ENCODE data around the gene TPO.
"Not testable (repeated sequence)": the region's sequence is repeated elsewhere in the genome, so short reads cannot be mapped to it uniquely, and the experiment has no call there.

The TPO gene

DNA sequence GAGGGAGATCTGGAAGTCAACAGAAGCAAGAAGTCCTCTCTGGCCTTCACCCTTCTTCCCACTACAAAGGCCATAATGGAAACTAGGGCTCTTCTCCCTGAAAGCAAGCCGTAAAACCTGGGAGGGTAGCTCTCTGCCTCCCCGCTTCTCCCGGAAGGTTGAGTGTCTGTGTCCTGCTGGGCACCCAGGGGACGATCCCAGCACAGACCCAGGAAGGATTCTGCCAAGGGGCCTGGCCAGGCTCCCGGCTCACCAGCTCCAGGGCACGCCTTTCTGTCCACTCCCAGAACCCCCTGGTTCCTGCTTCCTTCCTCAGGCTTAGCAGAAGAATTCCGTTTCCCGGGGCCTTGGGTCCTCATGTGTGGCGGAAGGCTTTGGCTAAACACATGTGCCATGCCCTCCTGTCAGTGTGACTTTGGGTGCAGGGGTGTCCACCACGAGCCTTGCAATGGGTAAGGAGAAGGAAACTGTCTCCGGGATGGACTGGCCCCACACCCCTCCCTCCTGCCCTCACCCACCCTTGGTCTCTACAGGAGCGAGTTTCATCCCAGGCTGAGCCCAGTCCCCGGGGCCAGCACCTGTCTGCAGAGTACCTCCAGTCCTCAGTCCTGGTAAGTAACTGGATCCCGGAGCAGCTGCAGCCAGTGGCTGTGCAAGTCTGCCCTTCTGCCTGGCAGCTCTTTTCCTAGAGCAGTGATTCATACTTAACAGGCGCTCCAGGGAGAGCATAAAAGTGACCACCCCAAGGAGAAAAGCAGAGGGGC lies 135.8 kb downstream of the TPO start:
- no peak for FAIRE-seq

DNA sequence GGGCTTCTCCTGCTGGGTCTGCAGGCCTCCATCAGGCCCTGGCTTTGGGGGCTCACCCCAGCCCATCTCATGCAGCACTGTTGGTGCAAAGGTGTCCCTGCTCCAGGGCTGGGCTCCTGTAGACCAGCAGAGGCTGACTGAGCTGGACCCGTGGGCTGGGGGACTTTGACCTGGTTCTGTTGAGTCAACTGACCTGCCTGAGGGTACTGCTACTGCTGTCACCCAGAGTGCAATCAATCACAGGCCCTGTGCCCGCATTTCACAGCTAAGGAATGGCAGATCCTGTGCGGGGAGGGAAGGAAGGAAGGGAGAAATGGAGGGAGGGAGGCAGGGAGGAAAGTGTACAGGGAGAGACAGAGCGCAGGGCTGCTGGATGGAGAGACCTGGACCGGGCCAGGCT lies 136.8 kb downstream of the TPO start:
- DNase-seq (ENCODE audit: insufficient read length, low spot score): no peak
- FAIRE-seq: peak; percentile 13

More for the DNA sequence above, 135.8 kb downstream of the TPO start:
- DNase-seq (ENCODE audit: insufficient read length, low spot score): no peak

DNA sequence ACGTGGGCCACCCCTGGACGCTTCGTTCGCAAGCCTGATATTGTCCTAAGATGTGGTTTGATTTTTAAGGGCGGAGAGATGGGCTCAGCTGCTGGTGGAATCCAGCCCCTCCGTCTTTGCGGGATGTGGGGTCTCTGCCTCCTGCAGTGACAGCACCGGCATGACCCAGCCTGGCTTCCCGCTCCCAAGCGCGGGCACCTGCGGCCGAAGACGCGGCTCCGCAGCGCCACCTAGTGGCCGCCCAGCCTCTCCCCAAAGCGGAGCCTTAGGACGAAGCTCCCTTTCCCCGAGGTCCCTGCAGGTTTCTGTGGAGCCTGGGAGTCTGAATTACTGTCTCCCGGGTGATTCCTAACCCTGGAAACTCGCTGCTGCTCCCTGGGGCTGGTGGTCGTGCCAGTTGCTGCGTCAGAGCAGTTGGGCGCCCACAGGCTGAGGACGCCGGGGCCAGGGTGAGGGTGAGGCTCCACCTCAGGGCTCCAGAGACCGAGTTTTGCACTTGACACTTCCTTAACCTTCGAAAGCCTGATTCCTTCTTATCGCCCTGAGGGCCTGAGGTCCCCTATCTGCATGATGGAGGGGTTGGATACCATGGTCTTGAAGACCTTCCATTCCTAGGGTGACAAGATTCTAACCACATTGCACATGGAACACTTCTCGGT lies 137.5 kb downstream of the TPO start:
- DNase-seq (ENCODE audit: insufficient read length, low spot score): peak; percentile 85
- peak; percentile 88 for FAIRE-seq

DNA sequence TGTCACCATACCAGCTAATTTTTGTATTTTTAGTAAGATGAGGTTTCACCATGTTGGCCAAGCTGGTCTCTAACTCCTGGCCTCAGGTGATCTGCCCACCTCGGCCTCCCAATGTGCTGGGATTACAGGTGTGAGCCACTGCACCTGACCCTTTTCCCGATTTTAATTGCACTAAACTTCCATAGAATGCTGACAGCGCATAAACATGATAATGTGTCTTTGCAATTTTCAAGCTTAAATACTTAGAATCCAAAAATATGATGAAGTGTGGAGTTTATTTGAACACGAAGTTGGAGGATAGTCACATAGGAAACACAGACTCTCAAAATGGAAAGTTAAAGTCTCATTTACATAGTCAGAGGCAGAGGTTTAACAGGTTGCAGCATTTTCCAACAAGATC lies 138.6 kb downstream of the TPO start:
- FAIRE-seq: no peak
- no peak for DNase-seq (ENCODE audit: insufficient read length, low spot score)

DNA sequence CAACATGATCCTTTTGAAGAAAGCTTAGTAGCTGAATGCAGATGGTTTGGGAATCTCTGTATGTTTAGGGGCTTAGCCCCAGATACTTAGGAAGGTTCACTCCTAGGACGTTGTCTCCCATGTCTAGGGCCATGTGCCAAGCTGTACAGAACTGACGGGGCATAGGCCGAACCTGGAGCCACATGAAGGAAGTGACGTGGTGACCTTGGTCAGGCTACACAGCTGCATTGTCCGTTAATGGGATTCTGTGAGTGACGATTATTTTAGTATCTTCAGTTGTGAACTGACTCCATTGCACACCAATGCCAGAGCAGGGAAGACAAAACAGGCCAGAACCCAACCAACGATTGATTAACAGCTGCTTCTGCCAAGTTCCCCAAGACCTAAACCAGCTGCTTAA lies 139.3 kb downstream of the TPO start:
- peak; percentile 71 for FAIRE-seq
- DNase-seq (ENCODE audit: insufficient read length, low spot score): no peak

DNA sequence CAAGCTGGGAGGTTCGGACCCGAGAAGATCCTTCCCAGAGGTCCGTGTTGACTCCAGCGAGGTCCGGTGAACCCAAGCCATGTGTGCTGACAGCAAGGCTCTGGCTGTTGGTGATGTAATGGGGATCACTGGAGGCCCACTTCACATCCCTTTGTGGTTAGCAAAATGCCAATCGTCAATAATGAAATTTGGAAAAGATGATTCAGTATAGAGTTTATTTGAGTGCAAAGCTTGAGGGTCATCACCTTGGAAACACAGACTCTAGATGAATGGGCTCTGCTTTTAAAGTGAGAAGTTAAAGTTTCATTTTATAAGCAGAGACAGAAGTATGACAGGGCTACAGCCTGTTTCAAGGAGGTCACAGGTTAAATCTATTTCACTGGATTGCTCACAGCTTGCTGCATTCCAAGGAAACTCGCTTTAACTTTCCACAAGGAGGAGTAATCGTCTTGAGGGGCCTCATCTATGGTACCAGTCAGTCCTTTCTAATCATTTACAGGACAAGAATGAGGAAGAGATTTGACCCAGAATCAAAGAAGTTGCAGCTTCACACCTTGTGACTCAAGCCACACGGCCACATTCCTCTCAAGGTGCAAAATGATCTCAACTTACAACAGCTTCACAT lies 140.5 kb downstream of the TPO start:
- FAIRE-seq: peak; percentile 94

DNA sequence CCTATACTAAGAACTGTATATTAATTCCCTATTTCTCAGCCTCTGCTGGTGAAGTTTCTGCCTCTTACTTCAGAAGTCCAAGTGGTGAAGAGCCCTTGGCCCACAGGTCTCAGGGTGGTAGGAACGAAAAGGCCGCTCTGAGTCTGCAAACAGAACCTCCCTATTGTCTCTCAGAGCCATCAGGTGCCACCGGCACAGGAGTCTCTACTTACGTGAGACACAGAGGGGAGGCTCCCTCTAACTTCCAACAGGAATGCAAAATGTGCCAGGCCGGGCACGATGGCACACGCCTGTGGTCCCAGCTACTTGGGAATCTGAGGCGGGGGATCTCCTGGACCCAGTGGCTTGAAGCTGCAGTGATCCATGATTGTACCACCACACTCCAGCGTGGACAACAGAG lies 143.0 kb downstream of the TPO start:
- FAIRE-seq (no peak), DNase-seq (ENCODE audit: insufficient read length, low spot score) (no peak)

More for the DNA sequence above, 140.5 kb downstream of the TPO start:
- DNase-seq (ENCODE audit: insufficient read length, low spot score): peak; percentile 72

DNA sequence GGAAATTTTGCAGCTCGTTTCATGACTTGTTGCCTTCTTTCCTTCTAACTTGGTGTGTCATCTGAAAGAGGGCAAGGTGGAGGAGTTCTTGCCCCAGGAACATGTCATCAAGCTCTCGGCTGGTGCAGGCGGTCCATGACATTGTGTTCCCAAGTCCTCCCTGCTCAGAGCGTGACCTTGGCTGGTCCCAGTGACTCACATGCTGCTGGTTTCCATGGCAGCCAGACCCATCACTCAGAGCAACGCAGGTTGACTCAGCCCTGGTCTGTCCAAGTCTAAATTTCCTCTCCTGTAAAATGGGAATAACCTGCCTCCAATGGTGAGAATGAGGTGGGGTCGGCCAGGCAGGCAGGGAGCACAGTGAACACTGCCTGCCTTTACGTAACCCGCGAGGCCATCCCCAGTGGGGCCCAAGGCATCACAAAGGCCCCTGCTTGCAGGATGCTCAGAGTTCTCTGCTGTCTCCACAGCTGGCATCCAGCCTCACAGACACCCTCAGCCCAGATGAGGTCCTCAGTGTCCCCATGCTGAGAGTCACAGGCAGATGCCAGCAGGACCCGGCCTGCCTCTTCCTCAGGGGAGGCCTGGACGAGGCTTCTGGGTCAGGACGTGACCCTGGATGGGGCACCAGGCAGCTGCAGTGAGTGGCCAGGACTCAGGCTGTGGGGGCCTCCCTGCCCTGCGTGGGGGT lies 143.7 kb downstream of the TPO start:
- DNase-seq (ENCODE audit: insufficient read length, low spot score) (peak; percentile 62), FAIRE-seq (peak; percentile 70)

DNA sequence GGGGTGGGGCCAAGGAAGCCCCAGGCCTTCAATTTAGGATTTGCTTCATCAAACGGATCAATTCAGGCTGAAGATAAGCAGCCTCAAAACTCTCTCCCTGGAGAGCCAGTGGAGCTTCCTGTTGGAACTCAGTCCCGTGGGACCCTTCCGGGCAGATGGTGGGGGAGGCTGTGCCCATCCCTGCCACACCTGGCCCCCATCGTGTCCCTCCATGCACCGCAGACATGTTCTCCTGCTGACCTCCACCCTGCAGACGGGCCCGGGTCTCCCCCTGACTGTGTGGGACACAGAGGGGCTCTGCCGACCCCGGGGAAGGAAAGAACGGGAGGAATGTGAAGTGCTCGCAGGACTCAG lies 144.2 kb downstream of the TPO start:
- FAIRE-seq: no peak

DNA sequence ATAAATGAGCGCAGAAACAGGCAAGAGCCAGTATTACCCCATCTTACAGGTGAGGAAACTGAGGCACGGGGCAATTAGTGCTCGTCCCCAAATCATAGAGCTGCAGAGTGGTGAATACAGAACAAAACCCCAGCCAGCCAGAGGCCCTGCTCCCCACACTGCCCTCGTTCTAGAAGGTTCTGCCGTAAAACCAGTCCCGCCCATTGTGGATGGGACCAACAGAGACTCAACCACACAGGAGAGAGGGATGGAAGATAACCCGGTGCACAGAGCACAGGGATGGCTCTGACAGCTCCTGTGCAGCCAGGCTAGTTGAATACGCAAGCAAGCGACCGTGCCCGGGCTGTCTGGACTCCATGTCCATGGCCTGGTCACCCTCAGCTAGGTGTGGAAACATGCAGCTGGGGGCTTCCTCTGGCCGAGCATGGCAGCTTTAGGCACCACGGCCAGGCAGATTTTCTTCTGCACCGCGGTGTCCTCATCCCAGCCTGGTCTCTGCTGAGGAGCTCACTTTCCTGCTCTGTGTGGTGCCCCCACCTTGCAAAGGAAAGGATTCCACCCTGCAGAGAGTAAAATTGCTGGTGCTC lies 146.4 kb downstream of the TPO start:
- no peak for FAIRE-seq

More for the DNA sequence above, 144.2 kb downstream of the TPO start:
- DNase-seq (ENCODE audit: insufficient read length, low spot score): no peak

DNA sequence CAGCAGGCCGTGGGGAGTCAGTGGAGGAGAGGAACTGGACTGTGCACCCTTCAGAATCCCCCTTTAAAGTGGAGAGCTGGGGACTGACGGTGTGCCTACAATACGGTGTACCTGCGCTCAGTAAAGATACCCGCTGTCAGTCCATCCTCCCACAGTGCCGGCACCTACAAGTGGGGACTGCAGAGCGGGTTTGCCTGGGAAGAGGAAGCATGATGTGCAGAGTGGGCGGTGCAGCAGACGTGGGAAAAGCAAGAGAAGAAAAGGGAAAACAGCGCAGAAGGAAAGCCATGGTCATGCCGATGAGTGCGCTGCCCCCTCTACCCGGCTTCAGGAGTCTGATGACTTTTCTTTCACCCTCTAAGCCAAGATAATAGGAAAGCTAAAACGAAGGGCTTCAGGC lies 148.0 kb downstream of the TPO start:
- FAIRE-seq (no peak), DNase-seq (ENCODE audit: insufficient read length, low spot score) (no peak)

More for the DNA sequence above, 146.4 kb downstream of the TPO start:
- no peak for DNase-seq (ENCODE audit: insufficient read length, low spot score)

DNA sequence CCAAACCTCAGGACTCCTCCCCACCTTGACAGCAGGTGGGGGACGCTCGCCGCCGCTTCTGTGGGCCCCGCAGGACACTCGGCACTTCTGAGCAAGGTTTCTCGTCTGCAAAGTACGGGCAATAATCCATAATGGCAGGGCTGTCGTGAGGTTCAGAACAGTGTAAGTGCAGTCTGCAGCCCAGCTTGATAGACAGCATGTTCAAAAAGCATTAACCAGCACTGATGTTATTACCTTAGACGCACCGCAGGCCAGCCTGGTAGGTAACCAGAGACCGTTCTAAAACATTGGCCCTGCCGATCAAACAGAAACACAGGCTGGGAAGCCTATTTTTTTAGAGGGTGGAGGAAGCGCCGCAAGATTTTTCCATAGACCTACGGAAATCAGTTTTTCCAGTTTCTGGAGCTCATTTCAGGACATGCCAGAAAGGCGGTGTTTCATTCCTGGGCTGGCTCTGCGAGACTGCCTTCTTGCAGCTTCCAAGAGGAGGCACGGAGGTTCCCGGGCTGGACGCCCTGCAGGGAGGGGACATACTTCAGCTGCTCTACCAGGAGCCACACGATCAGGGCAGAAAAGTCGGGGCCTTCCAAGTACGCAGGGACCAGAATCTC lies 148.7 kb downstream of the TPO start:
- no peak for FAIRE-seq

DNA sequence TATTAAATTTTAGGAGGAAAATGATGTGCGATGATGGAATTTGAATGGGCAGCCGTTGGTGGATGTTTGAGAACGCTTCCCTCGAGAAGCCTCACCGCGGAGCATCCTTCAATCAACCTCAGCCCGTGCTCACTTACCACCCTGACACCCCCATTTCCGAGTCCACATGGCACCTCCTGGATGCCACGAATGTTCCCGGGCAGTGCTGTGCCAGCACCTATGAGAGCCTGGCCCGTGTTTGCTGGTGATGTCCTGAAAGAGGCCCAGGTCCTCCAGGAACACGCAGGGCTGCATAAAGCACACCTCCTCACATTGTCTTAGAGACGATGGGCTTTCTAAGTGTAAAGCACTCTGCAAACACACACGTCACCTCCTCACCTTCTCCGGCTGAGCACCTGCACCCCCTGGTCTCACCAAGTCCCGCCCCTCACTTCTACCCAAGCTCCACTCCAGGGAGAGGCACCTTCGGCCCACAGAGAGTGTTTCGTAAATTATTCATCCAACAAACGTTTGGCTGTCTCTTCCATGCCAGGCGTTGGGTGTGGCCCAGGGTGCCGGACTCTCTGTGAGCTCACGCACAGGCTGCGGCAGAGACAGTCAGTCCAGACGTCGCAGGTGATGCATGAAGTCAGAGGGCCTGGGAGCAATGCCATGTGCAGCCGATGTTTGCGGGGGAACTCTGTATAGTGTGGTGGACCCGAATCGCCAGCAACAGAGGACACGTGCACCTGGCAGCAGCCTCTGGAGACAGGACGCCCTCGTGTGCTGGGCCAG lies 150.0 kb downstream of the TPO start:
- no peak for DNase-seq (ENCODE audit: insufficient read length, low spot score)
- no peak for FAIRE-seq

More for the DNA sequence above, 148.7 kb downstream of the TPO start:
- no peak for DNase-seq (ENCODE audit: insufficient read length, low spot score)

DNA sequence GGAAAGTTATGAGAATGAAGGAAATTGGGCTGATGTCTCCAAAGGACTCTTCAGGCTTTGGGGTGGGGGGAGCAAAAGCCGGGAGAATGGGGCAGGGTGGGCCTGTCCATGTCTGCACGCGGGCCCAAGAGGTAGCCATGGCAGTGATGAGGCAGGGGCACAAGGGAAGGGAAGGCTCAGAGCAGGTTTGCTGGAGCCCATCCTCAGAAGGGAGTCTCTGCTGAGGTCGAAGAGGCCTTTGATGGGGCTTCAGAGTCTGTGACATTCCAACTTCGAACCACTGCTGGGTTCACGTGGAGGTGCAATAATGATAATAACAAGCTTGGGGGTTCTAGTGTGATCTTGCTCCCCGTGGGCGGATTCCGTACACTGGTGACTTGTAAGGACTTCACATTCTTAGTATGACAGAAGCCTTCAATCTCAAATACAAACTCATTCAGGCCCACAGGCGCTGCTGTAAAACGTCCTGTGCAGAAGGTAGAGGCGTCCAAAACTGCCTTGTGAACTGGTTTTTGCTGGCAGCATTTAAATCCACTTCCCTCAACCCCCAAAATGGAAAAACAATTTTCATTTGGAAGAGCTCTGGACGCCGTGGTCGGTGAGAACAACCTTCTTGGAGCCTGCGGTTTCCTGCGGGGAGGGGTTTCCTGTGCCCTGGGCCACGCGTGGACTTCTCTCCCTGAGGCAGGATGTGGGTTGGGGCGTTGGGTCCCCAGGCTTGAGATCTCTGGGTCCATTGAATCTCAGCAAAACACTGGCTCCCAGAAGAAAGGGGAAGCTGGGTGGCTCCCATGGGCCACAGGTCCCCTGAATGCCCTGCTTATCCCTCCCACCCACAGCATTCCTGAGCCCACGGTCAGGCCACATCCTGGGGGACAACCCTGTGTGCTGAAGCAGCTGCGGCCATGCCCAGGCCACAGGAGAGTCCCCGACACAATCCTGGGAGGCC lies 151.0 kb downstream of the TPO start:
- DNase-seq (ENCODE audit: insufficient read length, low spot score) (no peak), FAIRE-seq (peak; percentile 72)

DNA sequence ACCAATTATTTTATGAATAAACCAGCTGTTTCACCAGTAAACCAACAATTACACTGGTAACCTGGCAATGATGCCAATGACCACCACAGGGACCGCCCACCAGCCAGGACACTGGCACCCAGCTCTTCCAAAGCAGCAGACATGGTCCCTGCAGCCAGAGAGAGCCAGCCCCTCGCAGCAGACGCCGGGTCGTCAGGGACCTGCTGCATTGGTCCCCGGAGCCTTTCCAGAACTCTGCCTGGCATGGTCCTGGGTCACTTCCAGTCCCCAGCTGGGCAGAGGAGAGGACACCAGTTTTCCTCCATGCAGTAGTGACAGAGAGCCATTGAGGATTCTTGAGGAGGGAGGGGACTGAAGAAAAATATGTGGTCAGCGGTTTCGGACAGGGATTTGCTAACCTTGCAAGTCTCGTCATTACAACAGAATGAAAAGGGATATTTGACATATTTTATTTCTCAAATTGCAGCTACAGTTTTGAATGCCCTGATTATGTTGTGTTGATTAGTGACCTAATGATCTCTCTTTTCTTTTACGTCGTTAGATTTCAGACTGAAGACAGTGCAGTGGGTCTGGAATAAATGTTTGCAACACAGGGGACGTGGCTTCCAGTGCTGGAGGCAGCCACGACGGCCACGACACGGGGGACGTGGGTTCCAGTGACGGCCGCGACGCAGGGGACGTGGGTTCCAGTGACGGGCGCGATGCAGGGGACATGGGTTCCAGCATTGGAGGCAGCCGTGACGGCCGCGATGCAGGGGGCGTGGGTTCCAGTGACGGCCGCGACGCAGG lies 154.5 kb downstream of the TPO start:
- FAIRE-seq (no peak), DNase-seq (ENCODE audit: insufficient read length, low spot score) (no peak)

DNA sequence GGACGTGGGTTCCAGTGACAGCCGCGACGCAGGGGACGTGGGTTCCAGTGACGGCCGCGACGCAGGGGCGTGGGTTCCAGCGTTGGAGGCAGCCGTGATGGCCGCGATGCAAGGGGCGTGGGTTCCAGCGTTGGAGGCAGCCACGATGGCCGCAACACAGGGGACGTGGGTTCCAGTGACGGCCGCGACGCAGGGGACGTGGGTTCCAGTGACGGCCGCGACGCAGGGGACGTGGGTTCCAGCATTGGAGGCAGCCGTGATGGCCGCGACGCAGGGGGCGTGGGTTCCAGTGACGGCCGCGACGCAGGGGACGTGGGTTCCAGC lies 155.0 kb downstream of the TPO start:
- not testable (repeated sequence) for FAIRE-seq; DNase-seq (ENCODE audit: insufficient read length, low spot score)

DNA sequence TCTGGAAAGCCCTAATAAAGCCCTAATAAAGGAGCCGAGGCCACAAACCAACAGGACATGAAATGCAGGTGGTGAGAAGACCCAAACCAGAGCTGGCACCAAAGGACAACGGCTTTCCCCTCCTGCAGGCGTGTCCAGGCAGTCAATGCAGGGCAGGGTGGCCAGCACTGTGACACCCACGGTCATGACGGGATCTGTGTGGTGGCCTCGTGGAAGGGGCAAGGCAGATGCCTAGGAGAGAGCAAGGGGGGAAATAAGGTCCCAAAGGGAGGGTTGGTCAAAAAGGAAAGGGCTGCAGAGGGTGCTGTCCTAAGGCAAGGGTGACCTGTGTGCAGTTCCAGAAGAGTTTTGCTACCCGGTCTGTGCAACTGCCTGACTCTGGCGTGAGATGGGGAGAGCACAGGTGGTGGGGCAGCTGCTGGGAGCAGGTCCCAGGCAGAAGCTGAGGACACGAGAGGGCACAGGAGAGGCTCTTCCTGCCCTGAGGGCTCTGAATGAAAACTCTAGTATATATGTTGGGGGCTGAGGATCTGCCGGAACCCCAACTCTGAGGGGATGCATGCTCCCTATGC lies 156.7 kb downstream of the TPO start:
- FAIRE-seq (no peak), DNase-seq (ENCODE audit: insufficient read length, low spot score) (no peak)
